ENCODE data around the gene UBE2D3. TPM values are rescaled to one million over a fixed set of nuclear protein-coding genes. Genes with fewer than 3 reads are reported as not detected.

UBE2D3 gene
- total RNA-seq, 1 experiment from 2014 or later: 191 TPM

DNA sequence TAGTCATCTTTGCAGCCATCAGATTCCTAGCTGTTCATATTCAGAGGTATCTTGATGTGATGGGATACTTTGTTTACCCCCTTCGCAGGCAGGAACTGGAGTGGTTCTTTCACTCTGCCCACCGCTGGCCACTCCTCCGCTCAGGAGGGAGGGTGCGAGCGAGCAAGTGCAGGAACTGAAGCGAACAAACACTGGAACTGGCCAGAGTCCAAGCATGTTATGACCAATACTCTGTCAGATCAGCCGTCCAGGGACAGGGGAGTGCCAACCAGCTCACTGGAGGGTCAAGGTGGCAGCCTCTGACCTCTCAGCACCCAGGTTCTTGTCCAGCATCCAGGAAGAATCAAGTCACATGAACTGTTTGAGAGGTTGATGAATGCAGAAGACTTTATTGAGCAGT, 48.6 kb downstream of the UBE2D3 start:
- H3K4me1 ChIP-seq (ENCODE audit: control insufficient read depth, insufficient read depth, low read length): no peaks in the 10 kb centered on the region
- in situ Hi-C loops (cut with HindIII; ENCODE audit: low pct_unique_long_range_greater_than_20kb, low sequenced_read_pairs) (no loop called here), intact Hi-C loops (cut with micrococcal nuclease; ENCODE audit: unreplicated experiment) (no loop called here)
- BruUV-seq (replicated peaks): no TSS peak
- CTCF ChIA-PET: no interaction called here
- no peaks in the 10 kb centered on the region for H3K9me3 ChIP-seq (ENCODE audit: control insufficient read depth, insufficient read depth, low read depth, low read length)
- POLR2A ChIA-PET: interaction anchor here (0.7 kb wide), 1 partner anchor 18 kb away, joined by 3 read pairs; the partner anchor contains the start of gene MANBA
- no peaks in the 10 kb centered on the region for H3K36me3 ChIP-seq (ENCODE audit: control insufficient read depth, insufficient read depth, low read length)
- no peaks in the 10 kb centered on the region for H3K27me3 ChIP-seq (ENCODE audit: control insufficient read depth, insufficient read depth, low read length)
- no peak for DNase-seq (ENCODE audit: low read depth, low spot score)
- TF ChIP-seq, protein P1, sequence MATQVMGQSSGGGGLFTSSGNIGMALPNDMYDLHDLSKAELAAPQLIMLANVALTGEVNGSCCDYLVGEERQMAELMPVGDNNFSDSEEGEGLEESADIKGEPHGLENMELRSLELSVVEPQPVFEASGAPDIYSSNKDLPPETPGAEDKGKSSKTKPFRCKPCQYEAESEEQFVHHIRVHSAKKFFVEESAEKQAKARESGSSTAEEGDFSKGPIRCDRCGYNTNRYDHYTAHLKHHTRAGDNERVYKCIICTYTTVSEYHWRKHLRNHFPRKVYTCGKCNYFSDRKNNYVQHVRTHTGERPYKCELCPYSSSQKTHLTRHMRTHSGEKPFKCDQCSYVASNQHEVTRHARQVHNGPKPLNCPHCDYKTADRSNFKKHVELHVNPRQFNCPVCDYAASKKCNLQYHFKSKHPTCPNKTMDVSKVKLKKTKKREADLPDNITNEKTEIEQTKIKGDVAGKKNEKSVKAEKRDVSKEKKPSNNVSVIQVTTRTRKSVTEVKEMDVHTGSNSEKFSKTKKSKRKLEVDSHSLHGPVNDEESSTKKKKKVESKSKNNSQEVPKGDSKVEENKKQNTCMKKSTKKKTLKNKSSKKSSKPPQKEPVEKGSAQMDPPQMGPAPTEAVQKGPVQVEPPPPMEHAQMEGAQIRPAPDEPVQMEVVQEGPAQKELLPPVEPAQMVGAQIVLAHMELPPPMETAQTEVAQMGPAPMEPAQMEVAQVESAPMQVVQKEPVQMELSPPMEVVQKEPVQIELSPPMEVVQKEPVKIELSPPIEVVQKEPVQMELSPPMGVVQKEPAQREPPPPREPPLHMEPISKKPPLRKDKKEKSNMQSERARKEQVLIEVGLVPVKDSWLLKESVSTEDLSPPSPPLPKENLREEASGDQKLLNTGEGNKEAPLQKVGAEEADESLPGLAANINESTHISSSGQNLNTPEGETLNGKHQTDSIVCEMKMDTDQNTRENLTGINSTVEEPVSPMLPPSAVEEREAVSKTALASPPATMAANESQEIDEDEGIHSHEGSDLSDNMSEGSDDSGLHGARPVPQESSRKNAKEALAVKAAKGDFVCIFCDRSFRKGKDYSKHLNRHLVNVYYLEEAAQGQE (IDR thresholded peaks at IDR 0.05; ENCODE audit: insufficient read depth in 1 of 2, low read depth in 2 of 2, low read length in 1 of 2): no peak
- TF ChIP-seq, protein P2, sequence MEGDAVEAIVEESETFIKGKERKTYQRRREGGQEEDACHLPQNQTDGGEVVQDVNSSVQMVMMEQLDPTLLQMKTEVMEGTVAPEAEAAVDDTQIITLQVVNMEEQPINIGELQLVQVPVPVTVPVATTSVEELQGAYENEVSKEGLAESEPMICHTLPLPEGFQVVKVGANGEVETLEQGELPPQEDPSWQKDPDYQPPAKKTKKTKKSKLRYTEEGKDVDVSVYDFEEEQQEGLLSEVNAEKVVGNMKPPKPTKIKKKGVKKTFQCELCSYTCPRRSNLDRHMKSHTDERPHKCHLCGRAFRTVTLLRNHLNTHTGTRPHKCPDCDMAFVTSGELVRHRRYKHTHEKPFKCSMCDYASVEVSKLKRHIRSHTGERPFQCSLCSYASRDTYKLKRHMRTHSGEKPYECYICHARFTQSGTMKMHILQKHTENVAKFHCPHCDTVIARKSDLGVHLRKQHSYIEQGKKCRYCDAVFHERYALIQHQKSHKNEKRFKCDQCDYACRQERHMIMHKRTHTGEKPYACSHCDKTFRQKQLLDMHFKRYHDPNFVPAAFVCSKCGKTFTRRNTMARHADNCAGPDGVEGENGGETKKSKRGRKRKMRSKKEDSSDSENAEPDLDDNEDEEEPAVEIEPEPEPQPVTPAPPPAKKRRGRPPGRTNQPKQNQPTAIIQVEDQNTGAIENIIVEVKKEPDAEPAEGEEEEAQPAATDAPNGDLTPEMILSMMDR (IDR thresholded peaks at IDR 0.05): no peak
- TF ChIP-seq POLR2AphosphoS5 (IDR thresholded peaks at IDR 0.05; ENCODE audit: low read depth, low read length) (no peak), SIN3A (IDR thresholded peaks at IDR 0.05; ENCODE audit: borderline replicate concordance, insufficient read depth, low read depth, low read length) (no peak), TCF7L2 (IDR thresholded peaks at IDR 0.05; ENCODE audit: low read depth, low read length) (no peak)
- H3K27ac ChIP-seq (ENCODE audit: low read length): no peak overlapping the region
- no peak overlapping the region for H3K4me3 ChIP-seq (ENCODE audit: low read depth in 2 of 2, low read length in 2 of 2)
- no peak for ATAC-seq

DNA sequence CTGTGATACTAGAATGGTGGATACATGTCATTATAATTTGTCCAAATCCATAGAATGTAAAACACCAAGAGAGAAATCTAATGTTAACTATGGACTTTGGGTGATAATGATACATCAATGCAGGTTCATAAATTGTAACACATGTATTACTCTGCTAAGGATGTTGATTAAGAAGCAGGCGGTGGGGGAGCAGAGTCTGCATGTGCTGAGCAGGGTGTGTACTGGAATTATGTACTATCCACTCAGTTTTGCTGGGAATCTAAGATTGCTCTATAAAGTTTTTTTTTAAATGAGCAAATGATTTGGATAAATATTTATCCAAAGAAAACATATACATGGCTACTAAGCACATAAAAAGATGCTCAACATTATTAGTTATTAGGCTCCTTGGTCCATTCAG, 51.5 kb downstream of the UBE2D3 start:
- Histone ChIP-seq H3K27ac (ENCODE audit: low read length) (no peak overlapping the region), H3K4me1 (ENCODE audit: control insufficient read depth, insufficient read depth, low read length) (no peaks in the 10 kb centered on the region), H3K36me3 (ENCODE audit: control insufficient read depth, insufficient read depth, low read length) (no peaks in the 10 kb centered on the region), H3K4me3 (ENCODE audit: low read depth in 2 of 2, low read length in 2 of 2) (no peak overlapping the region), H3K27me3 (ENCODE audit: control insufficient read depth, insufficient read depth, low read length) (no peaks in the 10 kb centered on the region), H3K9me3 (ENCODE audit: control insufficient read depth, insufficient read depth, low read depth, low read length) (no peaks in the 10 kb centered on the region)
- intact Hi-C loops (cut with micrococcal nuclease; ENCODE audit: unreplicated experiment) (no loop called here), in situ Hi-C loops (cut with HindIII; ENCODE audit: low pct_unique_long_range_greater_than_20kb, low sequenced_read_pairs) (no loop called here)
- ChIA-PET POLR2A (no interaction called here), CTCF (no interaction called here)
- TF ChIP-seq, protein P1 (IDR thresholded peaks at IDR 0.05; ENCODE audit: insufficient read depth in 1 of 2, low read depth in 2 of 2, low read length in 1 of 2): no peak
- TF ChIP-seq TCF7L2 (IDR thresholded peaks at IDR 0.05; ENCODE audit: low read depth, low read length) (no peak), SIN3A (IDR thresholded peaks at IDR 0.05; ENCODE audit: borderline replicate concordance, insufficient read depth, low read depth, low read length) (no peak), POLR2AphosphoS5 (IDR thresholded peaks at IDR 0.05; ENCODE audit: low read depth, low read length) (no peak)
- TF ChIP-seq, protein P2 (IDR thresholded peaks at IDR 0.05): no peak
- DNase-seq (ENCODE audit: low read depth, low spot score) (no peak), ATAC-seq (no peak)
- BruUV-seq (replicated peaks): no TSS peak
